ENCODE measurements around the gene CRYGC.

DNA sequence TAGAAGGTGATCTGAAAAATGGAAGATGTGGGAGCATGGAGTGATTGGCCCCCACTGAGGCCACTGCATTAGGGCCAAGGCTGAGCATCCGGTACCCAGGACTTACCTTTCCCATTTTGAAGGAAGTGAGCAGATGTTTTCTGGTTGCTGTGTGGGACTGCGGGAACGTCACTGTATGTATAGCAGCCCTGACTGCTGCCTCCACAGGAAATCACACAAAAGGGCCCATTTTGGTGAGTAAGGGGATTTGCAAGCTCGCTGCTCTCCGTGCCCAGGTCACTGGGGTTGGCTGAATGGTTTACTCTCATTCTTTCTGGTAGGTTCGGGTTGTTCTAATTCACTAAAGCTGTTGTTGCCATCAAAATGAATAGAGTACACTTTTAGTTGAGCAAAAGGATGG, 16.4 kb upstream of the CRYGC start, which contains the start of gene CRYGB:
- TF ChIP-seq FOXM1 (IDR thresholded peaks at IDR 0.05; ENCODE audit: borderline replicate concordance) (no peak), ELF4 (IDR thresholded peaks at IDR 0.05) (no peak), SP1 (IDR thresholded peaks at IDR 0.05) (no peak), ARNT (IDR thresholded peaks at IDR 0.05) (no peak), SUZ12 (IDR thresholded peaks at IDR 0.05) (no peak), ZNF384 (IDR thresholded peaks at IDR 0.05) (no peak), LEF1 (IDR thresholded peaks at IDR 0.05; ENCODE audit: borderline replicate concordance) (no peak)

Measured in HEK293T (cell line).